HEK293T (cell line): Measurements from ENCODE around the gene EDA.

ENCODE experiments used
- ARNT ChIP-seq: fragments of 450-650 bp; IDR thresholded peaks from 2 replicates; pipeline ENCODE4 v1.6.1; 2017; ENCODE audit warnings: mild to moderate bottlenecking
- BHLHE40 ChIP-seq: fragments of 450-650 bp; IDR thresholded peaks from 2 replicates; pipeline ENCODE4 v1.6.1; 2016; ENCODE audit warnings: mild to moderate bottlenecking, moderate library complexity, borderline replicate concordance
- CTBP1 ChIP-seq: fragments of 450-650 bp; IDR thresholded peaks from 2 replicates; pipeline ENCODE4 v1.6.1; 2016; ENCODE audit warnings: borderline replicate concordance
- ELF4 ChIP-seq: fragments of 450-650 bp; IDR thresholded peaks from 2 replicates; pipeline ENCODE4 v1.6.1; 2017; ENCODE audit warnings: antibody characterized with exemption
- FOXA1 ChIP-seq: fragments of 450-650 bp; IDR thresholded peaks from 2 replicates; pipeline ENCODE4 v1.6.1; 2016; ENCODE audit warnings: mild to moderate bottlenecking
- FOXK2 ChIP-seq: fragments of 450-650 bp; IDR thresholded peaks from 2 replicates; pipeline ENCODE4 v1.6.1; 2016; ENCODE audit warnings: mild to moderate bottlenecking
- FOXM1 ChIP-seq: fragments of 450-650 bp; IDR thresholded peaks from 2 replicates; pipeline ENCODE4 v1.6.1; 2017; ENCODE audit warnings: mild to moderate bottlenecking, borderline replicate concordance
- HDGF ChIP-seq: fragments of 450-650 bp; IDR thresholded peaks from 2 replicates; pipeline ENCODE4 v1.6.1; 2017; ENCODE audit warnings: antibody characterized with exemption, borderline replicate concordance
- NFRKB ChIP-seq: fragments of 450-650 bp; IDR thresholded peaks from 2 replicates; pipeline ENCODE4 v1.6.1; 2016; ENCODE audit warnings: mild to moderate bottlenecking, moderate library complexity
- SP1 ChIP-seq: fragments of 450-650 bp; IDR thresholded peaks from 2 replicates; pipeline ENCODE4 v1.6.1; 2017
- SUZ12 ChIP-seq: fragments of 450-650 bp; IDR thresholded peaks from 2 replicates; pipeline ENCODE4 v1.6.1; 2016; ENCODE audit warnings: mild to moderate bottlenecking
- TARDBP ChIP-seq: fragments of 450-650 bp; IDR thresholded peaks from 2 replicates; pipeline ENCODE4 v1.6.1; 2016
- ZNF384 ChIP-seq: fragments of 450-650 bp; IDR thresholded peaks from 2 replicates; pipeline ENCODE4 v1.6.1; 2016
- TF ChIP-seq, protein P1 (sequence below): fragments of 450-650 bp; IDR thresholded peaks from 2 replicates; pipeline ENCODE4 v1.6.1; 2016

DNA sequence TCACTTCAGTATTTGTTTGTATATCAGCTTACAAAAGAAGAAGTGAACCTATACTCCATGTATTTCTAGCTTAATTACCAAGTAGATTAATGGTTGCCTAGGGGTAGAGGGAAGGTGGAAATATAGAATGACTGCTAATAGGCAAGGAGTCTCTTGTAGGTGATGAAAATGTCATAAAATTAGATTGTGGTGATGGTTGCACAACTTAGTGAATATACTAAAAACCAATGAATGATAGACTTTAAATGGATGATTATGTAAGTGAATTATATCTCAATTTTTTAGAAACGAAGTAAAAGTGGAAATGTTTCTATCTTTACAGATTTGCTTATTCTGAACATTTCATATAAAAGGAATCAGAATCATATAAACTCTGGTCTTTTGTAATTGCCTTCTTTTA, 268.3 kb downstream of the EDA start:
- no peak for TF ChIP-seq SP1
- TF ChIP-seq HDGF: no peak
- TF ChIP-seq FOXM1: no peak
- TF ChIP-seq SUZ12: no peak
- TF ChIP-seq CTBP1: no peak
- no peak for TF ChIP-seq FOXK2
- TF ChIP-seq, protein P1, sequence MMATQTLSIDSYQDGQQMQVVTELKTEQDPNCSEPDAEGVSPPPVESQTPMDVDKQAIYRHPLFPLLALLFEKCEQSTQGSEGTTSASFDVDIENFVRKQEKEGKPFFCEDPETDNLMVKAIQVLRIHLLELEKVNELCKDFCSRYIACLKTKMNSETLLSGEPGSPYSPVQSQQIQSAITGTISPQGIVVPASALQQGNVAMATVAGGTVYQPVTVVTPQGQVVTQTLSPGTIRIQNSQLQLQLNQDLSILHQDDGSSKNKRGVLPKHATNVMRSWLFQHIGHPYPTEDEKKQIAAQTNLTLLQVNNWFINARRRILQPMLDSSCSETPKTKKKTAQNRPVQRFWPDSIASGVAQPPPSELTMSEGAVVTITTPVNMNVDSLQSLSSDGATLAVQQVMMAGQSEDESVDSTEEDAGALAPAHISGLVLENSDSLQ: no peak
- TF ChIP-seq BHLHE40: no peak
- TF ChIP-seq ELF4: no peak
- TF ChIP-seq ARNT: no peak
- no peak for TF ChIP-seq TARDBP
- TF ChIP-seq FOXA1: no peak
- no peak for TF ChIP-seq ZNF384
- no peak for TF ChIP-seq NFRKB
